GM20000 (cell line): Measurements from ENCODE around the gene SECTM1.

Experiments
- DNase-seq: peaks from one replicate; pipeline ENCODE4 v3.0.0; 2012; ENCODE audit warnings: low spot score
- CTCF ChIP-seq: IDR thresholded peaks from 2 replicates; pipeline ENCODE4 v1.5.1; 2012; ENCODE audit warnings: mild to moderate bottlenecking, control low read depth; ENCODE audit errors: extremely low read depth, missing control alignments

Gene SECTM1

GRCh38 chr17:82305727-82306300 is 27.8 kb downstream of the SECTM1 start:
- TF ChIP-seq CTCF = no peak
- DNase-seq = no peak

- no peak for DNase-seq
- no peak for TF ChIP-seq CTCF
These were observed 28.5 kb downstream of the SECTM1 start for GRCh38 chr17:82304826-82305726.

GRCh38 chr17:82303944-82304808 is 29.4 kb downstream of the SECTM1 start:
- TF ChIP-seq CTCF = no peak
- no peak for DNase-seq

GRCh38 chr17:82302991-82303943 is 30.3 kb downstream of the SECTM1 start:
- DNase-seq = peak; percentile 39
- no peak for TF ChIP-seq CTCF

GRCh38 chr17:82302568-82302963 is 31.0 kb downstream of the SECTM1 start:
- DNase-seq = no peak
- no peak for TF ChIP-seq CTCF

- peak; percentile 86 for DNase-seq
- TF ChIP-seq CTCF = no peak
These were observed 31.5 kb downstream of the SECTM1 start for GRCh38 chr17:82301916-82302567.
